Measurements from ENCODE around the gene MRPL3. TPM values are rescaled to one million over a fixed set of nuclear protein-coding genes. Genes with fewer than 3 reads are reported as not detected.

MRPL3 gene
- total RNA-seq, 4 donors from 2014 or later: 50.7 to 73.4 (median 57.4) TPM

GRCh38 chr3:131535131-131535530 is 32.4 kb upstream of the MRPL3 start:
- Histone ChIP-seq H3K27ac (replicated peaks in 1 of 4) (no peak overlapping the region), H3K4me3 (no peak overlapping the region), H3K9me3 (no peaks in the 10 kb centered on the region), H3K4me1 (peaks cover 0 to 5% (median 1%) of the 10 kb centered on the region in 4 donors), H3K27me3 (no peaks in the 10 kb centered on the region), H3K36me3 (no peaks in the 10 kb centered on the region)
- no peak for DNase-seq (ENCODE audit: extremely low spot score)
- TF ChIP-seq EP300 (IDR thresholded peaks at IDR 0.05) (no peak), POLR2A (IDR thresholded peaks at IDR 0.05; ENCODE audit: low read depth) (no peak), CTCF (IDR thresholded peaks at IDR 0.05) (no peak), POLR2AphosphoS5 (IDR thresholded peaks at IDR 0.05) (no peak)
- WGBS: 59% methylated on average over 3 of the region's 3 CpGs
- intact Hi-C loops (cut with DNase I): no loop called here

- H3K9me3 ChIP-seq: no peaks in the 10 kb centered on the region
- no peak for DNase-seq (ENCODE audit: extremely low spot score)
- intact Hi-C loops (cut with DNase I): no loop called here
- H3K27ac ChIP-seq (replicated peaks in 1 of 4): no peak overlapping the region
- TF ChIP-seq EP300 (IDR thresholded peaks at IDR 0.05): no peak
- no peaks in the 10 kb centered on the region for H3K36me3 ChIP-seq
- H3K4me1 ChIP-seq: no peaks in the 10 kb centered on the region
- H3K27me3 ChIP-seq: peaks cover 0 to under 1% (median 0%) of the 10 kb centered on the region in 4 donors
- no peak overlapping the region for H3K4me3 ChIP-seq
These were observed 29.9 kb upstream of the MRPL3 start for GRCh38 chr3:131532645-131533044.

- Histone ChIP-seq H3K27me3 (peaks cover 0 to 19% (median 6%) of the 10 kb centered on the region in 4 donors), H3K4me3 (no peak overlapping the region), H3K36me3 (no peaks in the 10 kb centered on the region), H3K27ac (replicated peaks in 1 of 4) (no peak overlapping the region), H3K4me1 (peaks cover 0 to 8% (median 6%) of the 10 kb centered on the region in 4 donors), H3K9me3 (no peaks in the 10 kb centered on the region)
- DNase-seq (ENCODE audit: extremely low spot score): no peak
- intact Hi-C loops (cut with DNase I): no loop called here
- 34% methylated on average over 1 of the region's 1 CpG for WGBS
- TF ChIP-seq EP300 (IDR thresholded peaks at IDR 0.05) (no peak), CTCF (IDR thresholded peaks at IDR 0.05) (no peak), POLR2A (IDR thresholded peaks at IDR 0.05; ENCODE audit: low read depth) (no peak), POLR2AphosphoS5 (IDR thresholded peaks at IDR 0.05) (no peak)
These were observed 28.1 kb upstream of the MRPL3 start for GRCh38 chr3:131530843-131531242.

- H3K36me3 ChIP-seq: no peaks in the 10 kb centered on the region
- no peak overlapping the region for H3K4me3 ChIP-seq
- H3K4me1 ChIP-seq: peaks cover 0 to 8% (median 6%) of the 10 kb centered on the region in 4 donors
- no peaks in the 10 kb centered on the region for H3K9me3 ChIP-seq
- no peak for TF ChIP-seq POLR2AphosphoS5 (IDR thresholded peaks at IDR 0.05)
- no peak for TF ChIP-seq POLR2A (IDR thresholded peaks at IDR 0.05; ENCODE audit: low read depth)
- no peak for TF ChIP-seq CTCF (IDR thresholded peaks at IDR 0.05)
- no peak for TF ChIP-seq EP300 (IDR thresholded peaks at IDR 0.05)
- no peak for DNase-seq (ENCODE audit: extremely low spot score)
- 85% methylated on average over 1 of the region's 1 CpG for whole genome bisulfite sequencing
- no peak overlapping the region for H3K27ac ChIP-seq (replicated peaks in 1 of 4)
- intact Hi-C loops (cut with DNase I): no loop called here
- H3K27me3 ChIP-seq: peaks cover 0 to 23% (median 6%) of the 10 kb centered on the region in 4 donors
These were observed 27.6 kb upstream of the MRPL3 start for GRCh38 chr3:131530388-131530787.

- Histone ChIP-seq H3K27ac (replicated peaks in 1 of 4) (no peak overlapping the region), H3K36me3 (no peaks in the 10 kb centered on the region), H3K4me3 (peak overlapping the region; percentile 42 to 44 (median 43)), H3K4me1 (peaks cover 0 to 8% (median 6%) of the 10 kb centered on the region in 4 donors), H3K27me3 (peaks cover 0 to 26% (median 6%) of the 10 kb centered on the region in 4 donors), H3K9me3 (no peaks in the 10 kb centered on the region)
- WGBS: 74% methylated on average over 4 of the region's 37 CpGs
- no peak for DNase-seq (ENCODE audit: extremely low spot score)
- TF ChIP-seq POLR2A (IDR thresholded peaks at IDR 0.05; ENCODE audit: low read depth): no peak
- TF ChIP-seq EP300 (IDR thresholded peaks at IDR 0.05): no peak
- peak in 1 of 3 experiments; percentile 31 for TF ChIP-seq CTCF (IDR thresholded peaks at IDR 0.05)
- intact Hi-C loops (cut with DNase I): no loop called here
These were observed 24.1 kb upstream of the MRPL3 start for GRCh38 chr3:131526801-131527347.
